H1 (cell line): ENCODE data around the gene LBX2.

Experiments
- CHD2 ChIP-seq: IDR thresholded peaks from 2 replicates; pipeline ENCODE4 v1.6.1; 2012; ENCODE audit warnings: low read length, improper control_type of control experiment
- CREB1 ChIP-seq: IDR thresholded peaks from 2 replicates; pipeline ENCODE4 v1.6.1; 2012; ENCODE audit warnings: inconsistent platforms
- EGR1 ChIP-seq: IDR thresholded peaks from 2 replicates; pipeline ENCODE4 v1.6.1; 2011; ENCODE audit warnings: low read depth, low read length, borderline replicate concordance
- GABPA ChIP-seq: IDR thresholded peaks from 2 replicates; pipeline ENCODE4 v1.6.1; 2011; ENCODE audit warnings: mild to moderate bottlenecking, low read length, moderate library complexity, borderline replicate concordance; ENCODE audit not compliant: insufficient read depth
- MAX ChIP-seq: IDR thresholded peaks from 2 replicates; pipeline ENCODE4 v1.6.1; 2012; ENCODE audit warnings: inconsistent platforms
- POLR2A ChIP-seq, 2 experiments: IDR thresholded peaks; 1 replicate in 1 of 2; 2 replicates in 1 of 2; pipeline ENCODE4 v1.6.1; 2011; ENCODE audit warnings: low read depth in 2 of 2, low read length in 2 of 2, mild to moderate bottlenecking in 2 of 2; ENCODE audit errors: control extremely low read depth in 1 of 2
- POLR2AphosphoS5 ChIP-seq: IDR thresholded peaks from 2 replicates; pipeline ENCODE4 v1.6.1; 2011; ENCODE audit warnings: low read depth, low read length
- RBBP5 ChIP-seq: IDR thresholded peaks from 2 replicates; pipeline ENCODE4 v1.7.1; 2012; ENCODE audit warnings: low read depth, mild to moderate bottlenecking, inconsistent platforms, low read length, moderate library complexity, borderline replicate concordance
- SP4 ChIP-seq: IDR thresholded peaks from 2 replicates; pipeline ENCODE4 v1.6.1; 2012; ENCODE audit warnings: low read length, inconsistent platforms
- SRF ChIP-seq: IDR thresholded peaks from 2 replicates; pipeline ENCODE4 v1.6.1; 2011; ENCODE audit warnings: mild to moderate bottlenecking, low read depth, low read length, moderate library complexity
- TAF1 ChIP-seq: IDR thresholded peaks from 2 replicates; pipeline ENCODE4 v1.6.1; 2011; ENCODE audit warnings: mild to moderate bottlenecking, low read depth, low read length
- TBP ChIP-seq: IDR thresholded peaks from 2 replicates; pipeline ENCODE4 v1.6.1; 2011; ENCODE audit warnings: low read depth, low read length, improper control_type of control experiment
- TCF12 ChIP-seq: IDR thresholded peaks from 2 replicates; pipeline ENCODE4 v1.6.1; 2011; ENCODE audit warnings: low read depth, mild to moderate bottlenecking, low read length
- TF ChIP-seq, protein P1 (sequence below), 3 experiments: IDR thresholded peaks; 1 replicate in 2 of 3; 2 replicates in 1 of 3; pipeline versions ENCODE4 v1.5.1 to v1.6.1; 2011; ENCODE audit warnings: low read length in 3 of 3, mild to moderate bottlenecking in 3 of 3, inconsistent platforms in 2 of 3, low read depth in 1 of 3, moderate library complexity in 1 of 3; ENCODE audit not compliant: insufficient read depth in 1 of 3; ENCODE audit errors: control extremely low read depth in 1 of 3

DNA sequence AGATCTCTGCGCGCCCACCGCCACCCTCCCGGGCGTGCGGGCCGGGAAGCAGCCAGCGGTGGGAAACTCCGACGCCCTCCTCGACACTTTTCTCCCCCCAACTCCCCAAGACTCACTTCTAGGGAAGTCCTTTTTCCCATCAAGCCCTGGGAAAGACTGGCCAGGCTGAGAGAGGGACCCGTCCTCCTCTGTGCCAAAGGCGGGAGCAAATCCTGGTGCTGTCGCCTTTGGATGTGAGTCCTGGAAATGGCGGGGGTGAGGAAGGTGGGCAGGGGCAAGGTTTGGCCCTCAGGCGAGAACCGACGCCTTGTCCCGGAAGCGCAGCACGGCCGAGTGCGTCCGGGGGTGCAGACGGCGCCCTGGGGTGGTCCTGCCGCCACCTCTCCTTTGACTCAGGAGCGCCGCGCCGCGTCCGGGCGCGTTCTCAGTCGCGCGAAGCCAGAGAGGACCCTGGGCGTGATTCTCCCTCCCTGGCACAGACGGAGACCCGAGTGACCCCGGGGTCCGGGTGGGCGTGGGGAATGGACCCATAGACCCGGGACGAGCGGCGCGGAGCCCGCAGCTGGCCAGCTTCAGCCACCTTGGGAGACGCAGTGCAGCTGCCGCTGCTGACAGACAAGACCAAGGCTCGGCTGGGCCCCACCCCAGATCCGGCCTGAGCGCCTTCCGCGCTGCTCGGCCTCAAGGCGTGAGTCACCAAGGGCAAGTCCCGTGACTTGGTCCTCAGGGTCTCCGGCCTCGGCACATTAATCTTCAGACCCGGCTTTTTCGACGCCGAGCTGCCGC lies 3.5 kb upstream of the LBX2 start:
- TF ChIP-seq GABPA (no peak), RBBP5 (no peak), POLR2AphosphoS5 (no peak), MAX (no peak; the same call in 1 of the 2 replicates), TBP (peak; percentile 38; the same call in 1 of the 2 replicates), TCF12 (no peak), TAF1 (no peak), CHD2 (no peak), SRF (no peak), CREB1 (no peak), SP4 (no peak), POLR2A (IDR thresholded peaks at IDR 0.05; ENCODE audit: control extremely low read depth in 1 of 2, low read depth in 2 of 2, low read length in 2 of 2) (no peak), EGR1 (no peak)
- TF ChIP-seq, protein P1, sequence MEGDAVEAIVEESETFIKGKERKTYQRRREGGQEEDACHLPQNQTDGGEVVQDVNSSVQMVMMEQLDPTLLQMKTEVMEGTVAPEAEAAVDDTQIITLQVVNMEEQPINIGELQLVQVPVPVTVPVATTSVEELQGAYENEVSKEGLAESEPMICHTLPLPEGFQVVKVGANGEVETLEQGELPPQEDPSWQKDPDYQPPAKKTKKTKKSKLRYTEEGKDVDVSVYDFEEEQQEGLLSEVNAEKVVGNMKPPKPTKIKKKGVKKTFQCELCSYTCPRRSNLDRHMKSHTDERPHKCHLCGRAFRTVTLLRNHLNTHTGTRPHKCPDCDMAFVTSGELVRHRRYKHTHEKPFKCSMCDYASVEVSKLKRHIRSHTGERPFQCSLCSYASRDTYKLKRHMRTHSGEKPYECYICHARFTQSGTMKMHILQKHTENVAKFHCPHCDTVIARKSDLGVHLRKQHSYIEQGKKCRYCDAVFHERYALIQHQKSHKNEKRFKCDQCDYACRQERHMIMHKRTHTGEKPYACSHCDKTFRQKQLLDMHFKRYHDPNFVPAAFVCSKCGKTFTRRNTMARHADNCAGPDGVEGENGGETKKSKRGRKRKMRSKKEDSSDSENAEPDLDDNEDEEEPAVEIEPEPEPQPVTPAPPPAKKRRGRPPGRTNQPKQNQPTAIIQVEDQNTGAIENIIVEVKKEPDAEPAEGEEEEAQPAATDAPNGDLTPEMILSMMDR (IDR thresholded peaks at IDR 0.05; ENCODE audit: control extremely low read depth in 1 of 3, insufficient read depth in 1 of 3, low read depth in 1 of 3, low read length in 3 of 3): peak in 1 of 3 experiments; percentile 14; a peak in 2 of 4 replicates
